Measurements from ENCODE around the gene FAM43A. TPM values are rescaled to one million over a fixed set of nuclear protein-coding genes. Genes with fewer than 3 reads are reported as not detected.

The FAM43A gene, protein sequence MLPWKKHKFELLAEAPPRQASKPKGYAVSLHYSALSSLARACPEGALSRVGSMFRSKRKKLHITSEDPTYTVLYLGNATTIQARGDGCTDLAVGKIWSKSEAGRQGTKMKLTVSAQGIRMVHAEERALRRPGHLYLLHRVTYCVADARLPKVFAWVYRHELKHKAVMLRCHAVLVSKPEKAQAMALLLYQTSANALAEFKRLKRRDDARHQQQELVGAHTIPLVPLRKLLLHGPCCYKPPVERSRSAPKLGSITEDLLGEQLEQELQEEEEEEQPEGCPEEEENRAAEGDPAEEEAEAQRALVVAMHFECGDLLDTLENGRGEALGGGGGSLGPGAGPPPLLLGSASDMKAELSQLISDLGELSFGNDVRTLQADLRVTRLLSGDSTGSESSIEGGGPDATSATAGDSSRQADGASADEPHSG
- 0.12 and 0.31 TPM in 2 replicates for total RNA-seq
- long read RNA-seq, result 0 reads

DNA sequence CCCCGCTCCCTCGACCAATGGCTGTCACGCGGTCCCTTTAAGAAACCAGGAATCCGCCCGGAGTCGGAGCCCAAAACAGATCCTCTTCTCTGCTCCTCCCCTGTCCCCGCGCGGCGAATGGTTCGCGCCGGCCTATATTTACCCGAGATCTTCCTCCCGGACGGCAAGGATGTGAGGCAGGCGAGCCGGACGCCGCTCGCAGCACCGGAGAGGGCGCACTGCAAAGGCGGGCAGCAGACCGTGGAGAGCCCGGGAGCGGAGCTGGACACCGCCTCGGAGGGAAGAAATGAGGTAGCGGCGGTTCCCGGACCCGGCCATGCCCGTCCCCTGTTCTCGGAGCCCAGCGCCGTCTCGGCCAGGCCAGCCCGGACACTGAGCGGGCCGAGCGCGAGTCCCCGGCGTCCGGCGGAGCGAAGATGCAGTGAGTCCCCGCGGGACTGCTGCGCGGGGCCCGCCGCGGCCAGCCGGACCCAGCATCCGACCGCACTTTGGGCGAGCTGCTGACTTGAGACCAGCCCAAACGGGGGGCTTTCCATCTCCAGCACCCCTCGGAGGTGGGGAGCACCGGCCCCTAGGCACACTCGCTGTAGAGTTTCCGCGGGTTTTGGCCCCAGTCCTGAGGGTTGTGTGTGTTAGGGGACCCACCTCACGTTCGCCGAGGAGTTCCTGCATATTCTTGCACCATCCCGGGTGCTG lies at the start of gene FAM43A:
Gene FAM43A, plus strand, starts transcription at position 166 of the 696 bp plus-strand sequence. CDS start 944 bp downstream, outside the sequence.
- H3K4me3 Mint-ChIP-seq (ENCODE audit: low read depth), result peak within 1 kb of the TSS; percentile 80
- peaks cover 73% of the 10 kb centered on the region for H3K27me3 Mint-ChIP-seq
- H3K9me3 Mint-ChIP-seq (ENCODE audit: low read depth), result no peaks in the 10 kb centered on the region
- H3K4me1 Mint-ChIP-seq (ENCODE audit: low read depth), result peaks cover 9% of the 10 kb centered on the region
- H3K36me3 Mint-ChIP-seq (ENCODE audit: insufficient read depth), result no peaks in the 10 kb centered on the region
- TF ChIP-seq, protein P1, sequence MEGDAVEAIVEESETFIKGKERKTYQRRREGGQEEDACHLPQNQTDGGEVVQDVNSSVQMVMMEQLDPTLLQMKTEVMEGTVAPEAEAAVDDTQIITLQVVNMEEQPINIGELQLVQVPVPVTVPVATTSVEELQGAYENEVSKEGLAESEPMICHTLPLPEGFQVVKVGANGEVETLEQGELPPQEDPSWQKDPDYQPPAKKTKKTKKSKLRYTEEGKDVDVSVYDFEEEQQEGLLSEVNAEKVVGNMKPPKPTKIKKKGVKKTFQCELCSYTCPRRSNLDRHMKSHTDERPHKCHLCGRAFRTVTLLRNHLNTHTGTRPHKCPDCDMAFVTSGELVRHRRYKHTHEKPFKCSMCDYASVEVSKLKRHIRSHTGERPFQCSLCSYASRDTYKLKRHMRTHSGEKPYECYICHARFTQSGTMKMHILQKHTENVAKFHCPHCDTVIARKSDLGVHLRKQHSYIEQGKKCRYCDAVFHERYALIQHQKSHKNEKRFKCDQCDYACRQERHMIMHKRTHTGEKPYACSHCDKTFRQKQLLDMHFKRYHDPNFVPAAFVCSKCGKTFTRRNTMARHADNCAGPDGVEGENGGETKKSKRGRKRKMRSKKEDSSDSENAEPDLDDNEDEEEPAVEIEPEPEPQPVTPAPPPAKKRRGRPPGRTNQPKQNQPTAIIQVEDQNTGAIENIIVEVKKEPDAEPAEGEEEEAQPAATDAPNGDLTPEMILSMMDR (IDR thresholded peaks at IDR 0.05; ENCODE audit: unreplicated experiment), result peak; percentile 19
- H3K27ac Mint-ChIP-seq, result peak within 1 kb of the TSS; percentile 18
- DNase-seq (ENCODE audit: low spot score, unreplicated experiment), result peak; percentile 38

DNA sequence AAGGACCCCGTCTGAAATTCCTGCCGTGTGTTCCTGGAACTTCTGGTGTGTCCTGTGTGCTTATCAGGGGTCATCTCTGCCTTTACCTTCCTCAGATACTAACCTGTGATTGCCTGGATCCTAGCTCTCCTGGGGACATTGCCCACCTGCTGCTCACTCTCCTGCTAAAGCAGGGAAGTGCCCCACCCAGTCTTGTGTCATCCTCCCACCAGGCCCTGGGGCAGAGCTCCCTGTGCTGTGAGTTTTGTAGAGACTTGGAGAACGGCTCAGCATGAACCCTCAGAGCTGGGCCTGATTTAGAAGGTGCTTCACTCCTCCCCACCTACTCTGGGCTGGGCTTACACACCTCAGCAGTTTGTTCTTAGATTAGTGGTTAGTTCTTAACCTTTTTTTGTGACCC lies 48.6 kb upstream of the FAM43A start:
- Mint-ChIP-seq H3K4me1 (ENCODE audit: low read depth) (peaks cover 1% of the 10 kb centered on the region), H3K27ac (no peak overlapping the region), H3K4me3 (ENCODE audit: low read depth) (no peak overlapping the region), H3K9me3 (ENCODE audit: low read depth) (no peaks in the 10 kb centered on the region), H3K36me3 (ENCODE audit: insufficient read depth) (peaks cover 9% of the 10 kb centered on the region), H3K27me3 (no peaks in the 10 kb centered on the region)
- TF ChIP-seq, protein P1 (IDR thresholded peaks at IDR 0.05; ENCODE audit: unreplicated experiment), result no peak
- DNase-seq (ENCODE audit: low spot score, unreplicated experiment), result no peak

GRCh38 chr3:194637541-194638400 lies 47.9 kb upstream of the FAM43A start:
- DNase-seq (ENCODE audit: low spot score, unreplicated experiment), result no peak
- Mint-ChIP-seq H3K27me3 (no peaks in the 10 kb centered on the region), H3K4me1 (ENCODE audit: low read depth) (peaks cover 1% of the 10 kb centered on the region), H3K9me3 (ENCODE audit: low read depth) (no peaks in the 10 kb centered on the region), H3K36me3 (ENCODE audit: insufficient read depth) (peaks cover 12% of the 10 kb centered on the region), H3K4me3 (ENCODE audit: low read depth) (no peak overlapping the region), H3K27ac (peak overlapping the region; percentile 37)
- TF ChIP-seq, protein P1 (IDR thresholded peaks at IDR 0.05; ENCODE audit: unreplicated experiment), result no peak

DNA sequence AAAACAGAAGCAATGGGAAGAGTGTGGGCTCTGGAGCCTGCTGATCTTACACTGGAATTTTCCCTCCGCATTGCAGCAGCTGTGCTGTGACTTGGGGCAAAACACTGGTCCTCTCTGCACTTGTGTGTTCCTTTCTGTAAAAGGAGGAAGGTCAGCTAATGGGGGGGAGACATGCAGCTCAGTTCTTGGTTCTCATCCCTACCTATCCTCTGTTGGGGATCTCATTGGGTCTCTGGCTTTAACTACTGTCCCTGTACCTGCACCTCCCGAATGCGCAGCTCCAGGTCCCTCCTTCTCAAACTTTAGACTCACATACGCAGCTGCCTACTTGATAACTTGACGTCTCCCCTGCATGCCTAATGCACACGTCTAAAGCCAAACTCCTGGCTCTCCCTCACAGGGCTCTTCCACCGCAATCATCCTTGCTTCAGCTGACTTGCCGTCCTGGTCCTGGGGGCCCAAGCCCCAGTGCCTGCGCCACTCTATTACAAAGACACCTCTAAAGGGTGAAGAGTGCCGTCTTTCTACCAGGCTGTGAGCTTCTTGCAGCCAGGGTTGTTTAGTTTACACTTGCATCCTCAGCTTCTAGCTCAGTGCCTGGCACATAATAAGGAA lies 46.6 kb upstream of the FAM43A start:
- H3K4me1 Mint-ChIP-seq (ENCODE audit: low read depth), result no peaks in the 10 kb centered on the region
- DNase-seq (ENCODE audit: low spot score, unreplicated experiment), result no peak
- H3K9me3 Mint-ChIP-seq (ENCODE audit: low read depth), result no peaks in the 10 kb centered on the region
- H3K27me3 Mint-ChIP-seq, result no peaks in the 10 kb centered on the region
- H3K27ac Mint-ChIP-seq, result peak overlapping the region; percentile 30
- TF ChIP-seq, protein P1 (IDR thresholded peaks at IDR 0.05; ENCODE audit: unreplicated experiment), result no peak
- peaks cover 17% of the 10 kb centered on the region for H3K36me3 Mint-ChIP-seq (ENCODE audit: insufficient read depth)
- H3K4me3 Mint-ChIP-seq (ENCODE audit: low read depth), result no peak overlapping the region

All from progenitor cell of endocrine pancreas (in vitro differentiated cells).